HepG2 (cell line): ENCODE results near the gene DPYD. TPM values are rescaled to one million over a fixed set of nuclear protein-coding genes. Genes with fewer than 3 reads are reported as not detected.

ENCODE experiments used
- ATAC-seq: fragments of 200-7000 bp; cut with Tn5 transposase; 3 replicates; pipeline ENCODE4 v1.9.1; 2020; ENCODE audit warnings: mild to moderate bottlenecking, moderate library complexity
- BruUV-seq: library from RNA; stranded (reverse); fragments of 400-500 nt; replicated peaks from 2 replicates; lab custom pipeline; 2021; lab: Mats Ljungman, UMichigan
- CTCF ChIA-PET: fragments of 300-600 bp; formaldehyde crosslinking; extraction: SDS; loops from one replicate; lab custom pipeline; 2021; ENCODE audit warnings: low total read pairs, inconsistent platforms, low intra/inter-chr PET ratio; lab: Yijun Ruan, JAX
- POLR2A ChIA-PET: fragments of 350-600 bp; sonication (Branson Sonifier 250); formaldehyde crosslinking; loops from one replicate; lab custom pipeline; 2020; ENCODE audit warnings: antibody characterized with exemption, inconsistent platforms; lab: Yijun Ruan, JAX
- DNase-seq: peaks from one replicate; pipeline ENCODE4 v3.0.0-alpha.2; 2015; ENCODE audit warnings: low spot score
- FAIRE-seq: peaks from 3 replicates; lab custom pipeline; 2011; peaks lifted over from hg19 to GRCh38; lab: Jason Lieb, UNC
- H2AFZ ChIP-seq: one replicate; pipeline ENCODE4 v1.6.1; 2011; ENCODE audit warnings: low read length, inconsistent platforms
- H3K27ac ChIP-seq: fragments of 300-600 bp; 3 replicates; pipeline ENCODE4 v1.8.0; 2011; ENCODE audit warnings: mixed run types, mild to moderate bottlenecking, mixed read lengths, low read length, inconsistent platforms; ENCODE audit not compliant: insufficient read depth; ENCODE audit errors: extremely low read length
- H3K27me3 ChIP-seq, 2 experiments: fragments of 200-600 bp in 1 of 2; 2 replicates in 1 of 2; 3 replicates in 1 of 2; pipeline versions ENCODE4 v1.6.0 to v1.8.0; 2011; ENCODE audit warnings: low read length in 2 of 2, mild to moderate bottlenecking in 2 of 2, moderate library complexity in 2 of 2, inconsistent platforms in 1 of 2; ENCODE audit not compliant: insufficient read depth in 2 of 2, control insufficient read depth in 1 of 2
- H3K36me3 ChIP-seq, 2 experiments: fragments of 200-600 bp in 1 of 2; replicated peaks in 1 of 2; 2 replicates in 1 of 2; 3 replicates in 1 of 2; pipeline versions ENCODE4 v1.5.1 to v1.8.0; 2011; ENCODE audit warnings: low read length in 2 of 2, inconsistent platforms in 1 of 2; ENCODE audit not compliant: insufficient read depth in 2 of 2, control insufficient read depth in 1 of 2
- H3K4me1 ChIP-seq: 2 replicates; pipeline ENCODE4 v1.5.1; 2012; ENCODE audit warnings: low read length, inconsistent platforms; ENCODE audit not compliant: insufficient read depth
- H3K4me2 ChIP-seq: 2 replicates; pipeline ENCODE4 v1.6.0; 2011; ENCODE audit warnings: low read depth, low read length, inconsistent platforms
- H3K4me3 ChIP-seq, 3 experiments: fragments of 200-600 bp in 1 of 3; sonication (generic), shearing (Covaris generic) in 1 of 3; replicated peaks in 1 of 3; 2 replicates each; pipeline ENCODE4 v1.5.1; 2011 to 2016; ENCODE audit warnings: low read length in 3 of 3, inconsistent platforms in 2 of 3, low read depth in 2 of 3, mild to moderate bottlenecking in 2 of 3, control low read depth in 1 of 3, mixed read lengths in 1 of 3; ENCODE audit not compliant: insufficient read depth in 1 of 3
- H3K79me2 ChIP-seq: one replicate; pipeline ENCODE4 v1.6.1; 2011; ENCODE audit warnings: low read length, inconsistent platforms; ENCODE audit not compliant: insufficient read depth
- H3K9ac ChIP-seq: 2 replicates; pipeline ENCODE4 v1.6.0; 2011; ENCODE audit warnings: mild to moderate bottlenecking, low read depth, low read length, inconsistent platforms; ENCODE audit not compliant: insufficient read depth
- H3K9me3 ChIP-seq: 2 replicates; pipeline ENCODE4 v1.5.1; 2012; ENCODE audit warnings: mild to moderate bottlenecking, low read length
- H4K20me1 ChIP-seq: 2 replicates; pipeline ENCODE4 v1.6.0; 2011; ENCODE audit warnings: inconsistent platforms, mild to moderate bottlenecking, low read length, moderate library complexity; ENCODE audit not compliant: insufficient read depth
- FOXM1 ChIP-seq: sonication (generic); formaldehyde crosslinking; IDR thresholded peaks from 2 replicates; pipeline ENCODE4 v1.5.0; 2020; ENCODE audit warnings: missing genetic modification reagents
- KDM2A ChIP-seq: sonication (generic); formaldehyde crosslinking; IDR thresholded peaks from 2 replicates; pipeline ENCODE4 v1.4.0; 2020; ENCODE audit warnings: low read depth, missing genetic modification reagents, borderline replicate concordance
- MEIS2 ChIP-seq: sonication (generic); formaldehyde crosslinking; IDR thresholded peaks from 2 replicates; pipeline ENCODE4 v1.9.0; 2021; ENCODE audit warnings: mild to moderate bottlenecking, missing genetic modification reagents
- SRY ChIP-seq: sonication (generic); formaldehyde crosslinking; IDR thresholded peaks from 2 replicates; pipeline ENCODE4 v1.8.0; 2022; ENCODE audit warnings: mild to moderate bottlenecking, missing genetic modification reagents
- ZNF335 ChIP-seq: sonication (generic); formaldehyde crosslinking; IDR thresholded peaks from 2 replicates; pipeline ENCODE4 v1.4.0; 2020; ENCODE audit warnings: missing genetic modification reagents
- WGBS: methylation state at CpG from one replicate; pipeline ENCODE4 v1.1.6; 2017; ENCODE audit warnings: low lambda C conversion rate; 5-methylcytosine and 5-hydroxymethylcytosine counted together
- in situ Hi-C: cut with HindIII; loops from 2 replicates; pipeline ENCODE4 v1.10.0; 2017; ENCODE audit warnings: low pct_unique_long_range_greater_than_20kb; ENCODE audit not compliant: extremely low pct_ligation_motif_present
- intact Hi-C: fragments of 100-400 bp; cut with micrococcal nuclease; formaldehyde crosslinking; loops from one replicate; pipeline ENCODE4 v1.10.0; 2022; ENCODE audit not compliant: unreplicated experiment
- polyA plus RNA-seq, 8 experiments: library from polyadenylated mRNA; depleted of rRNA in 3 of 8; stranded (reverse) in 7 of 8; unstranded in 1 of 8; fragments of >200 nt; fragmentation: Illumina TruSeq in 4 of 8; extraction: Trizol in 4 of 8; gene quantifications; 2 replicates each; pipeline versions ENCODE4 v1.2.1 to v1.2.3, GENCODE V29; 2011 to 2016; ENCODE audit warnings: low read depth in 4 of 8, missing spikeins in 1 of 8, mixed read lengths in 1 of 8; ENCODE audit not compliant: insufficient read depth in 1 of 8
- total RNA-seq, 5 experiments: library from RNA; depleted of rRNA; stranded (reverse); fragments of >200 nt; fragmentation: Illumina TruSeq; extraction: Trizol; gene quantifications; 2 replicates each; pipeline ENCODE4 v1.2.3, GENCODE V29; 2016; ENCODE audit warnings: low read depth in 1 of 5
- TF ChIP-seq, protein P1 (sequence below): sonication (generic); formaldehyde crosslinking; IDR thresholded peaks from one replicate; pipeline ENCODE4 v1.5.1; 2020; ENCODE audit warnings: mild to moderate bottlenecking, missing genetic modification reagents; ENCODE audit errors: not compliant biosample characterization
- TF ChIP-seq, protein P2 (sequence below), 2 experiments: sonication (generic) in 1 of 2; formaldehyde crosslinking in 1 of 2; IDR thresholded peaks; 2 replicates each; pipeline versions ENCODE4 v1.6.1 to v1.9.0; 2014 to 2022; ENCODE audit warnings: antibody characterized with exemption in 1 of 2, borderline replicate concordance in 1 of 2, inconsistent platforms in 1 of 2, low read depth in 1 of 2, missing genetic modification reagents in 1 of 2
- TF ChIP-seq, protein P3 (sequence below): sonication (generic); formaldehyde crosslinking; conservative IDR thresholded peaks from 2 replicates; pipeline ENCODE4 v1.4.0; 2020; ENCODE audit warnings: missing genetic modification reagents

The DPYD gene
- total and polyA plus RNA-seq, 2 of the 13 experiments (the other 11 are each of a cell fraction or from before 2014, with no cell fraction given) = 1.3 to 3.4 TPM

GRCh38 chr1:97649591-97649990, 271.2 kb downstream of the DPYD start:
- FAIRE-seq (no peak), ATAC-seq (no peak), DNase-seq (no peak)
- no peaks in the 10 kb centered on the region for H3K4me1 ChIP-seq
- no peaks in the 10 kb centered on the region for H3K79me2 ChIP-seq
- no peak overlapping the region for H3K4me2 ChIP-seq
- BruUV-seq = no TSS peak
- in situ Hi-C loops (no loop called here), intact Hi-C loops (no loop called here)
- no peaks in the 10 kb centered on the region for H3K36me3 ChIP-seq
- H3K9ac ChIP-seq = no peak overlapping the region
- no peaks in the 10 kb centered on the region for H4K20me1 ChIP-seq
- ChIA-PET POLR2A (no interaction called here), CTCF (no interaction called here)
- 63% methylated on average over 4 of the region's 4 CpGs for WGBS
- H3K4me3 ChIP-seq = no peak overlapping the region
- H2AFZ ChIP-seq = no peak overlapping the region
- peaks cover 30% of the 10 kb centered on the region for H3K9me3 ChIP-seq
- no peaks in the 10 kb centered on the region for H3K27me3 ChIP-seq
- no peak overlapping the region for H3K27ac ChIP-seq
- TF ChIP-seq SRY (CRISPR knock-in tag) = no peak
- TF ChIP-seq, protein P1, sequence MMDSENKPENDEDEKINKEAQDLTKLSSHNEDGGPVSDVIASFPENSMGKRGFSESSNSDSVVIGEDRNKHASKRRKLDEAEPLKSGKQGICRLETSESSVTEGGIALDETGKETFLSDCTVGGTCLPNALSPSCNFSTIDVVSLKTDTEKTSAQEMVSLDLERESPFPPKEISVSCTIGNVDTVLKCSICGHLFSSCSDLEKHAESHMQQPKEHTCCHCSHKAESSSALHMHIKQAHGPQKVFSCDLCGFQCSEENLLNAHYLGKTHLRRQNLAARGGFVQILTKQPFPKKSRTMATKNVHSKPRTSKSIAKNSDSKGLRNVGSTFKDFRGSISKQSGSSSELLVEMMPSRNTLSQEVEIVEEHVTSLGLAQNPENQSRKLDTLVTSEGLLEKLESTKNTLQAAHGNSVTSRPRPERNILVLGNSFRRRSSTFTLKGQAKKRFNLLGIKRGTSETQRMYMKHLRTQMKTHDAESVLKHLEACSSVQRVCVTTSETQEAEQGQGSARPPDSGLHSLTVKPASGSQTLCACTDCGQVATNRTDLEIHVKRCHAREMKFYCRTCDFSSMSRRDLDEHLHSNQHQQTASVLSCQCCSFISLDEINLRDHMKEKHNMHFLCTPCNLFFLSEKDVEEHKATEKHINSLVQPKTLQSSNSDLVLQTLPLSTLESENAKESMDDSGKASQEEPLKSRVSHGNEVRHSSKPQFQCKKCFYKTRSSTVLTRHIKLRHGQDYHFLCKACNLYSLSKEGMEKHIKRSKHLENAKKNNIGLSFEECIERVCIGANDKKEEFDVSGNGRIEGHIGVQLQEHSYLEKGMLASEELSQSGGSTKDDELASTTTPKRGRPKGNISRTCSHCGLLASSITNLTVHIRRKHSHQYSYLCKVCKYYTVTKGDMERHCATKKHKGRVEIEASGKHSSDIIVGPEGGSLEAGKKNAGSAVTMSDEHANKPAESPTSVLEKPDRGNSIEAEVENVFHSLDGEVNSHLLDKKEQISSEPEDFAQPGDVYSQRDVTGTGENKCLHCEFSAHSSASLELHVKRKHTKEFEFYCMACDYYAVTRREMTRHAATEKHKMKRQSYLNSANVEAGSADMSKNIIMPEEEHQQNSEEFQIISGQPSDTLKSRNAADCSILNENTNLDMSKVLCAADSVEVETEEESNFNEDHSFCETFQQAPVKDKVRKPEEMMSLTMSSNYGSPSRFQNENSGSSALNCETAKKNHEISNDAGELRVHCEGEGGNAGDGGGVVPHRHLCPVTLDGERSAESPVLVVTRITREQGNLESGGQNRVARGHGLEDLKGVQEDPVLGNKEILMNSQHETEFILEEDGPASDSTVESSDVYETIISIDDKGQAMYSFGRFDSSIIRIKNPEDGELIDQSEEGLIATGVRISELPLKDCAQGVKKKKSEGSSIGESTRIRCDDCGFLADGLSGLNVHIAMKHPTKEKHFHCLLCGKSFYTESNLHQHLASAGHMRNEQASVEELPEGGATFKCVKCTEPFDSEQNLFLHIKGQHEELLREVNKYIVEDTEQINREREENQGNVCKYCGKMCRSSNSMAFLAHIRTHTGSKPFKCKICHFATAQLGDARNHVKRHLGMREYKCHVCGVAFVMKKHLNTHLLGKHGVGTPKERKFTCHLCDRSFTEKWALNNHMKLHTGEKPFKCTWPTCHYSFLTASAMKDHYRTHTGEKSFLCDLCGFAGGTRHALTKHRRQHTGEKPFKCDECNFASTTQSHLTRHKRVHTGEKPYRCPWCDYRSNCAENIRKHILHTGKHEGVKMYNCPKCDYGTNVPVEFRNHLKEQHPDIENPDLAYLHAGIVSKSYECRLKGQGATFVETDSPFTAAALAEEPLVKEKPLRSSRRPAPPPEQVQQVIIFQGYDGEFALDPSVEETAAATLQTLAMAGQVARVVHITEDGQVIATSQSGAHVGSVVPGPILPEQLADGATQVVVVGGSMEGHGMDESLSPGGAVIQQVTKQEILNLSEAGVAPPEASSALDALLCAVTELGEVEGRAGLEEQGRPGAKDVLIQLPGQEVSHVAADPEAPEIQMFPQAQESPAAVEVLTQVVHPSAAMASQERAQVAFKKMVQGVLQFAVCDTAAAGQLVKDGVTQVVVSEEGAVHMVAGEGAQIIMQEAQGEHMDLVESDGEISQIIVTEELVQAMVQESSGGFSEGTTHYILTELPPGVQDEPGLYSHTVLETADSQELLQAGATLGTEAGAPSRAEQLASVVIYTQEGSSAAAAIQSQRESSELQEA (CRISPR knock-in tag) = no peak
- no peak for TF ChIP-seq MEIS2
- TF ChIP-seq ZNF335 (CRISPR knock-in tag) = no peak
- TF ChIP-seq, protein P2, sequence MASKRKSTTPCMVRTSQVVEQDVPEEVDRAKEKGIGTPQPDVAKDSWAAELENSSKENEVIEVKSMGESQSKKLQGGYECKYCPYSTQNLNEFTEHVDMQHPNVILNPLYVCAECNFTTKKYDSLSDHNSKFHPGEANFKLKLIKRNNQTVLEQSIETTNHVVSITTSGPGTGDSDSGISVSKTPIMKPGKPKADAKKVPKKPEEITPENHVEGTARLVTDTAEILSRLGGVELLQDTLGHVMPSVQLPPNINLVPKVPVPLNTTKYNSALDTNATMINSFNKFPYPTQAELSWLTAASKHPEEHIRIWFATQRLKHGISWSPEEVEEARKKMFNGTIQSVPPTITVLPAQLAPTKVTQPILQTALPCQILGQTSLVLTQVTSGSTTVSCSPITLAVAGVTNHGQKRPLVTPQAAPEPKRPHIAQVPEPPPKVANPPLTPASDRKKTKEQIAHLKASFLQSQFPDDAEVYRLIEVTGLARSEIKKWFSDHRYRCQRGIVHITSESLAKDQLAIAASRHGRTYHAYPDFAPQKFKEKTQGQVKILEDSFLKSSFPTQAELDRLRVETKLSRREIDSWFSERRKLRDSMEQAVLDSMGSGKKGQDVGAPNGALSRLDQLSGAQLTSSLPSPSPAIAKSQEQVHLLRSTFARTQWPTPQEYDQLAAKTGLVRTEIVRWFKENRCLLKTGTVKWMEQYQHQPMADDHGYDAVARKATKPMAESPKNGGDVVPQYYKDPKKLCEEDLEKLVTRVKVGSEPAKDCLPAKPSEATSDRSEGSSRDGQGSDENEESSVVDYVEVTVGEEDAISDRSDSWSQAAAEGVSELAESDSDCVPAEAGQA (IDR thresholded peaks at IDR 0.05; ENCODE audit: low read depth) = no peak
- TF ChIP-seq, protein P2 (CRISPR knock-in tag; IDR thresholded peaks at IDR 0.05; ENCODE audit: borderline replicate concordance) = no peak
- TF ChIP-seq, protein P3, sequence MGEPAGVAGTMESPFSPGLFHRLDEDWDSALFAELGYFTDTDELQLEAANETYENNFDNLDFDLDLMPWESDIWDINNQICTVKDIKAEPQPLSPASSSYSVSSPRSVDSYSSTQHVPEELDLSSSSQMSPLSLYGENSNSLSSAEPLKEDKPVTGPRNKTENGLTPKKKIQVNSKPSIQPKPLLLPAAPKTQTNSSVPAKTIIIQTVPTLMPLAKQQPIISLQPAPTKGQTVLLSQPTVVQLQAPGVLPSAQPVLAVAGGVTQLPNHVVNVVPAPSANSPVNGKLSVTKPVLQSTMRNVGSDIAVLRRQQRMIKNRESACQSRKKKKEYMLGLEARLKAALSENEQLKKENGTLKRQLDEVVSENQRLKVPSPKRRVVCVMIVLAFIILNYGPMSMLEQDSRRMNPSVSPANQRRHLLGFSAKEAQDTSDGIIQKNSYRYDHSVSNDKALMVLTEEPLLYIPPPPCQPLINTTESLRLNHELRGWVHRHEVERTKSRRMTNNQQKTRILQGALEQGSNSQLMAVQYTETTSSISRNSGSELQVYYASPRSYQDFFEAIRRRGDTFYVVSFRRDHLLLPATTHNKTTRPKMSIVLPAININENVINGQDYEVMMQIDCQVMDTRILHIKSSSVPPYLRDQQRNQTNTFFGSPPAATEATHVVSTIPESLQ (CRISPR knock-in tag) = no peak
- TF ChIP-seq KDM2A (CRISPR knock-in tag) = no peak
- no peak for TF ChIP-seq FOXM1
